Measurements from ENCODE around the gene ROBO1. TPM values are rescaled to one million over a fixed set of nuclear protein-coding genes. Genes with fewer than 3 reads are reported as not detected.

The ROBO1 gene
- total RNA-seq, 1 donor: 34.2 TPM

DNA sequence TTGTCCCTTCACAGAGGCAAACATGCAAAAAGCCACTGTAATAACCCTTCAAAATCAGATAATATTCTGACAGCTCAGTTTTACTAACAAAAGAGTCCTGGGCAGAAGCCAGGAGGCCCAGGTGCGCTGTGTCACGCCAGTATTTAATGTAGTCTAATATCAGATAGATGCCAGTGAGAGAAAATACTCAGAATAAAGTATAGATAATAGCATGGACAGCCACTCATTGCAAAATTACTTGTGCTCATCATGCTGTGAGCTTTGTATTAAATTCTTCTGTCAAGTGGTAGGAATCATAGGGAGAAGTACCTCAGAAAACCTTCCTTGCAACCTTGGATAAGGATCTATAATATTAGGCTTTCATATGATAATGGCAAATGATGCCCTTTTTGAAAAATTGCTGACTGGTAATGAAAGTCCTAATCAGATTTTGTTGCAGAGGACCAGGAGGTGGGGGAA lies 1154.3 kb downstream of the ROBO1 start:
- no peak for DNase-seq (ENCODE audit: low read depth)
- TF ChIP-seq CTCF (IDR thresholded peaks at IDR 0.05; ENCODE audit: insufficient read depth, low read length): no peak
- H3K4me3 ChIP-seq (ENCODE audit: low read depth, low read length): no peak overlapping the region

DNA sequence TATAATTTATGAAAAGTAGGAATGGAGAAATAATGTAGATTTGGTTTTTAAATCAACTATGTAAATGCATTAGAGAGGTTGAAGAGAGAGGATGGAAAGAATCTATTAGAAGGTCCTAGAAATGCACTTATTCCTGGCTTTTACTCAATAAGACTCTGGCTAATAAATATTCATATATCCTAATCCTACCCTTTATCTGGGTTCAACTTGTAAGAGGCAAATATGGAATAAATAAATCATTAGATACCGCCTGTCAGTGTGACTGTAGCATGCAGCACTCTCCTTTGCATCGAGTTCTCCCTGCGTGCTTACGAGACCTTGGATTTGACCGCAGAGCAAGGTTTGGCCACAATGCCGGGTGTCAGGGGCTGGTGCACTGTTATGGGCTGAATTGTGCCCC lies 1156.5 kb downstream of the ROBO1 start:
- TF ChIP-seq CTCF (IDR thresholded peaks at IDR 0.05; ENCODE audit: insufficient read depth, low read length): no peak
- no peak for DNase-seq (ENCODE audit: low read depth)
- H3K4me3 ChIP-seq (ENCODE audit: low read depth, low read length): no peak overlapping the region

- no peak for TF ChIP-seq CTCF (IDR thresholded peaks at IDR 0.05; ENCODE audit: insufficient read depth, low read length)
- DNase-seq (ENCODE audit: low read depth): peak; percentile 10
- no peak overlapping the region for H3K4me3 ChIP-seq (ENCODE audit: low read depth, low read length)
Measured at GRCh38 chr3:78610462-78611125, 1157.2 kb downstream of the ROBO1 start.

- no peak for DNase-seq (ENCODE audit: low read depth)
- no peak overlapping the region for H3K4me3 ChIP-seq (ENCODE audit: low read depth, low read length)
- no peak for TF ChIP-seq CTCF (IDR thresholded peaks at IDR 0.05; ENCODE audit: insufficient read depth, low read length)
Measured at GRCh38 chr3:78606756-78607155, 1161.0 kb downstream of the ROBO1 start.

- TF ChIP-seq CTCF (IDR thresholded peaks at IDR 0.05; ENCODE audit: insufficient read depth, low read length): no peak
- H3K4me3 ChIP-seq (ENCODE audit: low read depth, low read length): no peak overlapping the region
- no peak for DNase-seq (ENCODE audit: low read depth)
Measured at GRCh38 chr3:78605178-78605577, 1162.6 kb downstream of the ROBO1 start.

DNA sequence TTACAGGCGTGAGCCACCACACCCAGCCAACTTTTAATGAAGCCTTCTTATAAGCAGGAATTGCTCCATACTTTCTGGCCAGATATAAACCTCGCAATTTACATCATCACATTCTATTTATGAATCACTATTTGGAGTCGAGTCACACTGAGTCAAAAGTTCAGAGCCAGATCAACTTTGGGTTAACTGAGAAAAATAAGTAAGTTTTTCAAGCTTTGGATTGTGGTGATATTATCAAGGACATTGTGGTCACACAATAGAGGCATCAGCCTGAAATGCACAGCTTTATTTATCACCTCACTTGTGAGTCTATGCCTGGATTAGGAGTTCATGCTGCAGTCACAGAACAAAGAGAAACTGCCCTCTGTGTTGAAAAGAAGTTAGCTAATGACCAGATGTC lies 1163.5 kb downstream of the ROBO1 start:
- peak; percentile 80 for DNase-seq (ENCODE audit: low read depth)
- H3K4me3 ChIP-seq (ENCODE audit: low read depth, low read length): no peak overlapping the region
- no peak for TF ChIP-seq CTCF (IDR thresholded peaks at IDR 0.05; ENCODE audit: insufficient read depth, low read length)

DNA sequence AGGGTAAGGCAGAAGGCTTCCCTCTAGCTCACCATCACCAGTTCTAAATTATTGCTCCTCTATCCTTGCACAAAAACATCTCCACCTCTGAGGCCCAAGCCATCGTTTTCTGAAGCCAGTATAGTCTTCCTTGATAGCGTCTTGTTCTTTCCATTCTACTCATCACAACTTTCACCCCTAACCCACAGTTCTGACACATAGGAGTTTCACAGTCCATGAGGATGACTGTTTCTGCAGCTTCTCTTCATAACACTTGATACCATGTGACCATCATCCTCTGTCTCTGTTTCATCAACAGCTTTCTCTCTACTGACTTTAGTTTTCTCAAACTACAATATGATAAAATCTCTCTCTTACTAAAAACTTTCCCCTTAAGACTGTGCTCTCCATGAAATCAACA lies 1166.5 kb downstream of the ROBO1 start:
- no peak for TF ChIP-seq CTCF (IDR thresholded peaks at IDR 0.05; ENCODE audit: insufficient read depth, low read length)
- no peak overlapping the region for H3K4me3 ChIP-seq (ENCODE audit: low read depth, low read length)
- DNase-seq (ENCODE audit: low read depth): no peak
